ENCODE results near the gene SCAPER.

SCAPER gene

DNA sequence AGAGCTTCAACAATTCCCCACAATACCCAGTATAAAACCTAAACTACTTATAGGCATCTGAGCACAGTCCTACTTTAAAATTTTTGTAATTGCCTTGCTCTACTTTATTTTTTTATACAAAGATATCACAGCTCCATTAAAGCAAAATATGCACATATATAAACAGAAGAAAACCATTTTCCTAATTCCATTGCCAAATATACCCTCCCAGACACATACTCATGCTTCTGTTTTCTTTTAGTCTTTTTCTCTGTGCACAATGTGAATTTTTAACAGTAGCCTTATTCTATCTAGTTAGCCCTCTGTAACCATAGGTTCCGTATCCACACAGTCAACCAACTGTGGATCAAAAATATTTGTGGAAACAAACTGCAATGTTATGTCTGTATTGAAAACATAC, 260.5 kb downstream of the SCAPER start:
- Mint-ChIP-seq H3K9me3 (no peaks in the 10 kb centered on the region), H3K27me3 (no peaks in the 10 kb centered on the region), H3K27ac (no peak overlapping the region), H3K4me3 (no peak overlapping the region), H3K4me1 (ENCODE audit: low read depth in 2 of 2) (peaks cover 0 to 5% of the 10 kb centered on the region in 2 donors), H3K36me3 (ENCODE audit: insufficient read depth) (no peaks in the 10 kb centered on the region)
- DNase-seq: no peak
- no peak for ATAC-seq (replicated peaks)

DNA sequence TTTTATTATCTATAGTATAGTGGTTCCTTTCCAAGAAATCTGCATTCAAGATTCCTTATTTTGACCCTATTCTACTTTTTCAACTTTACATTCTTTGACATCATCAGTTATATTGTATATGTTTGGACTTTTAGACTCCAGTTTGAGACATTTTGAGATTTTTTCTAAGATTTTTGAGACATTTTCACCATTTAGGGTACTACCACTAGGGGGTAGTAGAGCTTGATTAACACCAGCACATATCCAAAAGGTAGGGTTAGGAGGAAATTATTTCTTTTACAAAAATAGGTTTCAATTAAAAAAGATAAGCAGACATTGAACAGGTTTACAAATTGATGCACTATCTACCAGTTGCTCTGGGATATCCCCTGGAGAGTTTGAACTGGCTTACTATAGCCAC, 262.5 kb downstream of the SCAPER start:
- Mint-ChIP-seq H3K27me3 (no peaks in the 10 kb centered on the region), H3K4me3 (no peak overlapping the region), H3K4me1 (ENCODE audit: low read depth in 2 of 2) (peaks cover 0 to 5% of the 10 kb centered on the region in 2 donors), H3K27ac (no peak overlapping the region), H3K9me3 (no peaks in the 10 kb centered on the region), H3K36me3 (ENCODE audit: insufficient read depth) (no peaks in the 10 kb centered on the region)
- ATAC-seq (replicated peaks) (no peak), DNase-seq (no peak)

DNA sequence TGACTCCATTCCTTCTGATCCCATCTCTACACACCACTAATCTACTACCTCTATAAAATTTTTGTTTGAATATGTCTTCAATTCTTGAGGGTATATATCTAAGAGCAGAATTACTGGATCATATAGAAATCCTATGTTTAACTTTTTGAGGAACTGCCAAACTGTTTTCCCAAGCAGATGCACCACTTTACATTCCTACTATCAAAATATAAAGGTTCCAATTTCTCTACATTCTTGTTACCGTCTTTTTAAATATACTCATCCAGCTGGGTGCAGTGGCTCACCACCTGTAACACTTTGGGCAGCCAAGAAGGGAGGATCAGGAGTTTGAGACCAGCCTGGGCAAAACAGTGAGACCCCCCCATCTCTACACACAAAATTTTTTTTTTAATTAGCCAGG, 268.0 kb downstream of the SCAPER start:
- H3K4me3 Mint-ChIP-seq: no peak overlapping the region
- H3K27ac Mint-ChIP-seq: no peak overlapping the region
- DNase-seq (no peak), ATAC-seq (replicated peaks) (no peak)
- H3K4me1 Mint-ChIP-seq (ENCODE audit: low read depth in 2 of 2): no peaks in the 10 kb centered on the region
- H3K36me3 Mint-ChIP-seq (ENCODE audit: insufficient read depth): no peaks in the 10 kb centered on the region
- peaks cover 0 to 6% of the 10 kb centered on the region in 2 donors for H3K9me3 Mint-ChIP-seq
- no peaks in the 10 kb centered on the region for H3K27me3 Mint-ChIP-seq

DNA sequence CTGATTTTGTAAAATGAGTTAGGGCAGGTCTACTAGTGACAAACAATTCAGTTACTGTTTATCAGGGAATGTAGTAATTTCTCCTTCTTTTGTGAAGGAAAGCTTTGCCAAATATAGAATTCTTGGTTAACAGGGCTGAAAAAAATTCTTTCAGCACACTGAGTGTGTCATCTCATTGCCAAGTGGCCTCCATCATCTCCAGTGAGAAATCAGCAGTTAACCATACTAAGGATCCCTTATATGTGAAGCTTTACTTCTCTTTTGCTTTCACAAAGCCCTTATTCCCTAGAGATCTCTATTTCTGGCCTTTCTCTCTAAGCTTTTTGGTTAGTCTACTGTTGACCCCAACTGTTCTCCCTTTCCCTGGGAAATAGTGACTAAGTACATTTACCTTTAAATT, 269.1 kb downstream of the SCAPER start:
- DNase-seq (no peak), ATAC-seq (replicated peaks) (no peak)
- Mint-ChIP-seq H3K27ac (no peak overlapping the region), H3K4me1 (ENCODE audit: low read depth in 2 of 2) (no peaks in the 10 kb centered on the region), H3K27me3 (no peaks in the 10 kb centered on the region), H3K4me3 (no peak overlapping the region), H3K9me3 (peaks cover 0 to 6% of the 10 kb centered on the region in 2 donors), H3K36me3 (ENCODE audit: insufficient read depth) (no peaks in the 10 kb centered on the region)

DNA sequence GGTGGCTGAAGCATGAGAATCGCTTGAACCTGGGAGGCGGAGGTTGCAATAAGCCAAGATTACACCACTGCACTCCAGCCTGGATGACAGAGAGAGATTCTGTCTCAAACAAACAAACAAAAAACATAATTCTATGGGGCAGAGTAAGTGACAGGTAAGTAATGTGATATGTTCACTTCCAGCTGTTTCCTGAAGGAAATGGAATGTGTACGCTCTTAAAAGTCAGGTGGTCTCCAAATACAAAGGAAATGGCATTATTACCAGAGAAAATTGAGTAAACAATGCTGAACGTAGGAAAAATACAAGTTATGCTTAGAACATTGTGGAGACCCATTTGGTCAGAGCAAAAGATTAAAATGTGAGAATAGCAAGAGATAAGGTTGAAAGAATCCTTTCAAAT, 278.5 kb downstream of the SCAPER start:
- DNase-seq: no peak
- no peak overlapping the region for H3K27ac Mint-ChIP-seq
- H3K4me1 Mint-ChIP-seq (ENCODE audit: low read depth in 2 of 2): no peaks in the 10 kb centered on the region
- no peaks in the 10 kb centered on the region for H3K27me3 Mint-ChIP-seq
- no peak overlapping the region for H3K4me3 Mint-ChIP-seq
- peaks cover 3% of the 10 kb centered on the region for H3K36me3 Mint-ChIP-seq (ENCODE audit: insufficient read depth)
- H3K9me3 Mint-ChIP-seq: no peaks in the 10 kb centered on the region
- no peak for ATAC-seq (replicated peaks)

DNA sequence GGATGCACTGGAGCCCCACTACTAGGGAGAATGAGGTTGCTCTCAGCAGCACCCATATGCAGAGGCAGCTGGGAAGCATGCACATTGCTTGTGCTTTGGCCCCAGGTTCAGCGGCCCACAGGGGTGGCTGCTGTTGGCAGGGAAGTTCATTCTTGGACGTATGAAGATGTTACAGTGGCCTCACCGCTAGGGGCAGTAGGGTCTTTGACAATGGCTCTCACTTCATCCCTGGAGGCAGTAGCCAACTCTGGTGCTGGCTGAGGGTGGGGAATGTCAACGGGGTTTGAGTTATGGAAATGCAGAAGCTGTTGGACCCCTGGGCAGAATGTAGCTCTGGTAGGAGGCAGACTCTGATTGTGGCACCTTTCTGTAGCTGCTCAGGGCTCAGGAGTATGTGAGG, 279.9 kb downstream of the SCAPER start:
- peaks cover 3% of the 10 kb centered on the region for H3K36me3 Mint-ChIP-seq (ENCODE audit: insufficient read depth)
- no peak overlapping the region for H3K27ac Mint-ChIP-seq
- H3K4me1 Mint-ChIP-seq (ENCODE audit: low read depth in 2 of 2): no peaks in the 10 kb centered on the region
- no peak overlapping the region for H3K4me3 Mint-ChIP-seq
- no peak for DNase-seq
- no peaks in the 10 kb centered on the region for H3K27me3 Mint-ChIP-seq
- no peak for ATAC-seq (replicated peaks)
- no peaks in the 10 kb centered on the region for H3K9me3 Mint-ChIP-seq

DNA sequence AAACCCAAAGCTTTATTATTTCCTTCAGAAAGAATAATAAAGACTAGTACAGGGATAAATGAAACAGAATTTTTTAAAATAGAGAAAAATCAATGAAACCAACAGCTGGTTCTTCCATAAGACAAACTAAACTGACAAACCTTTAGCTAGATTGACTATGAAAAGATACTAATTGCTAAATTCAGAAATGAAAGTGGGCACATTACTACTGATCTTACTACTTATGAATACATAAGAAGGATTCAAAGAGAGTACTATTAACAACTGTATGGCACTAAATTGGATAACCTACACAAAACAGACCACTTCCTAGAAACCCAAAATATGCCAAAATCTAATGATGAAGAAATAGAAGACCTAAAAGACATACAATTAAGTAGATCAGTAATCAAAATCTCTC, 290.4 kb downstream of the SCAPER start:
- no peak overlapping the region for H3K27ac Mint-ChIP-seq
- no peak for DNase-seq
- H3K9me3 Mint-ChIP-seq: peaks cover 0 to 8% of the 10 kb centered on the region in 2 donors
- H3K27me3 Mint-ChIP-seq: no peaks in the 10 kb centered on the region
- peaks cover 3% of the 10 kb centered on the region for H3K36me3 Mint-ChIP-seq (ENCODE audit: insufficient read depth)
- no peak overlapping the region for H3K4me3 Mint-ChIP-seq
- H3K4me1 Mint-ChIP-seq (ENCODE audit: low read depth in 2 of 2): no peaks in the 10 kb centered on the region
- ATAC-seq (replicated peaks): no peak

DNA sequence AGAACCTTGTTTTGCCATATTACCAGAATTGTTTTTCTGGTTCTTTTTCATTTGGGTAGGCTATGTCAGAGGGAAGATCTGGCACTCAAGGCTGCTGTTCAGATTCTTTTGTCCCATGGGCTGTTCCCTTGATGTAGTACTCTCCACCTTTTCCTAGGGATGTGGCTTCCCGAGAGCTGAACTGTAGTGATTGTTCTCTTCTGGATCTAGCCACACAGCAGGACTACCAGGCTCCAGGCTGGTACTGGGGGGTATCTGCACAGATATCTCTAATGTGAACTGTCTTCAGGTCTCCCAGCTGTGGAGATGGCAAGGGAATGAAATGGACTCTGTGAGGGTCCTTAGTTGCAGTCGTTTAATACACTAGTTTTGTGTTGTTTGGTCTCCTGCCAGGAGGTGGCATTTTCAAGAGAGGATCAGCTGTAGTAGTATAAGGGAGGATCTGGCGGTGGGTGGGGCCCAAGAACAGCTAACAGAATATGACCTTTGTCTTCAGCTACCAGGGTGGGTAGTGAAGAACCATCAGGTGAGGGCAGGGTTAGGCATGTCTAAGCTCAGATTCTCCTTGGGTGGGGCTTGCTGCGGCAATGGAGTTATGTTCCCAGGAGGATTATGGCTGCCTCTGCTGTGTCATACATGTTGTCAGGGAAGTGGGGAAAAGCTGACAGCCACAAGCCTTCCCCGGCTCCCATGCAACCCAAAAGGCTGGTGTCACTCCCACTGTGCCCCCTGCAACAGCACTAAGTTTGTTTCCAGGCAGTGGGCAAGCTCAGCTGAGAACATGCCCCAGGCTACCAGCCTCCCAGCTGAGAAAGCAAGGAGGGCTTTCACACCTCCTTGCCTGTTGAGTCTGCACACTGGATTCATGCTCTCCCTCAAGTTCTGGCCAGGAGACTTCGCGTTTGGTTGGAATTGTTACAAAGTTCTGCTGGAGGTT, 316.1 kb downstream of the SCAPER start:
- Mint-ChIP-seq H3K4me1 (ENCODE audit: low read depth in 2 of 2) (no peaks in the 10 kb centered on the region), H3K27ac (no peak overlapping the region), H3K9me3 (no peaks in the 10 kb centered on the region), H3K36me3 (ENCODE audit: insufficient read depth) (no peaks in the 10 kb centered on the region), H3K4me3 (no peak overlapping the region), H3K27me3 (no peaks in the 10 kb centered on the region)
- no peak for DNase-seq
- no peak for ATAC-seq (replicated peaks)

DNA sequence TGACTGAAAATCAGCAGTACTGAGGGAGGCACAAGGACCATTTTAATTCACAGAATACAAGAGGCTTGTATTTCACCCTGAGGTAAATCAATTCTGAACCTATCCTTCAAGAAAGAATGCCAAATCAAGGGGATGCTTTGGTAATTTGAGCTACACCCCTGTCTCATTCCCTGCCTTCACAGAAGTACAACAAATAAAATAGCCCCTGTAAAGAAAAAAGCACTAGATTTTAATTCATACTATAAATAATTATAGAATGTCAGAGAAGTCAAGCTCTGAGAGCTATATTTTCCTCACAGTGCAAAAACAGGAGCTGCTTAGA, 319.6 kb downstream of the SCAPER start:
- H3K9me3 Mint-ChIP-seq: peaks cover 0 to 2% of the 10 kb centered on the region in 2 donors
- no peak overlapping the region for H3K27ac Mint-ChIP-seq
- H3K4me3 Mint-ChIP-seq: no peak overlapping the region
- peaks cover 0 to 4% of the 10 kb centered on the region in 2 donors for H3K4me1 Mint-ChIP-seq (ENCODE audit: low read depth in 2 of 2)
- no peaks in the 10 kb centered on the region for H3K36me3 Mint-ChIP-seq (ENCODE audit: insufficient read depth)
- no peak for ATAC-seq (replicated peaks)
- DNase-seq: no peak
- H3K27me3 Mint-ChIP-seq: no peaks in the 10 kb centered on the region

DNA sequence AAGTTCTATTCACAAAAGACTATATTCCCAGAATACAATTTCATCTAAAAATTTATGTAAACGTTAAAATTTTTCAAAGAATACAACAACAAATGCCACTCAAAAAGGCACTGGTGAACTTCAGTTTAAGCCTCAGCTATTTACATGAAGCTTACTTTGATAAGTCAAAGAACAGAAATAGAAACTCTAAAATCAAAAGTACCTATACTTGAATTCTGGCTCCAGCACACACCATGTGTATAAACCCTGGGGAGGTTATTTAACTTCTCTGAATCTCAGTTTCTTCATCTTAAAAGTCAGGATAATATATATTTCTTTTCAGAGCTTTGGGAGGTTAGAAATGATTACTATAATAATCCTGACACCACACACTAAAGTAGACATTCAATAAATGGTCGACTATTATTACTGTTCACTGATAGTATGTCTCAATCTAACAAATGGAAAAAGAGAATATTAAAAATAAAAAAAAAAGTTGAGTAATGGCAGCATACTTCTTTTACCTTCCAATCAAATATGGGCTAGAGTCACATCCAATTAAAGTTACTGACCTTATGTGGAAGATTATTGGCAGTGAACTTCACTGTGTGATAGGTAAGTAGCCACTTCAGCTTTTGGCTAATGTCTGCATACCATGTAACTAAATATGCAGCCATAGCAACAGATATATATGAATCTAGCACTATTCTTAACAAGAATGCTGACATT, 320.1 kb downstream of the SCAPER start:
- H3K36me3 Mint-ChIP-seq (ENCODE audit: insufficient read depth): no peaks in the 10 kb centered on the region
- H3K4me3 Mint-ChIP-seq: no peak overlapping the region
- no peak for DNase-seq
- no peaks in the 10 kb centered on the region for H3K27me3 Mint-ChIP-seq
- no peak for ATAC-seq (replicated peaks)
- no peak overlapping the region for H3K27ac Mint-ChIP-seq
- H3K4me1 Mint-ChIP-seq (ENCODE audit: low read depth in 2 of 2): peaks cover 0 to 4% of the 10 kb centered on the region in 2 donors
- peaks cover 0 to 2% of the 10 kb centered on the region in 2 donors for H3K9me3 Mint-ChIP-seq

DNA sequence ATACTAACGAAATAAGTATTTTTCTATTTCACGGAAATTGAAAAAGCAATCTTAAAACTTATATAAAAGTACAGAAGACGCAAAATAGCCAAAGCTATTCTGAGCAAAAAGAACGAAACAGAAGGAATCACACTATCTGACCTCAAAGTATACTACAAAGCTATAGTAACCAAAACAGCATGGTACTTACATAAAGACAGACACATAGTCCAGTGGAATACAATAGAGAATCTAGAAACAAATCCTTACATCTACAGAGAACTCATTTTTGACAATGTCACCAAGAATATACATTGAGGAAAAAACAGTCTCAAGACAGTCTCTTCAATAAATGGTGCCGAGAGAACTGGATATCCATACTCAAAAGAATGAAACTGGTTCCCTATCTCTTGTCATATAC, 322.6 kb downstream of the SCAPER start:
- Mint-ChIP-seq H3K27me3 (no peaks in the 10 kb centered on the region), H3K36me3 (ENCODE audit: insufficient read depth) (no peaks in the 10 kb centered on the region), H3K9me3 (peaks cover 0 to 2% of the 10 kb centered on the region in 2 donors), H3K27ac (no peak overlapping the region), H3K4me3 (no peak overlapping the region), H3K4me1 (ENCODE audit: low read depth in 2 of 2) (peaks cover 1 to 16% of the 10 kb centered on the region in 2 donors)
- DNase-seq: no peak
- no peak for ATAC-seq (replicated peaks)

DNA sequence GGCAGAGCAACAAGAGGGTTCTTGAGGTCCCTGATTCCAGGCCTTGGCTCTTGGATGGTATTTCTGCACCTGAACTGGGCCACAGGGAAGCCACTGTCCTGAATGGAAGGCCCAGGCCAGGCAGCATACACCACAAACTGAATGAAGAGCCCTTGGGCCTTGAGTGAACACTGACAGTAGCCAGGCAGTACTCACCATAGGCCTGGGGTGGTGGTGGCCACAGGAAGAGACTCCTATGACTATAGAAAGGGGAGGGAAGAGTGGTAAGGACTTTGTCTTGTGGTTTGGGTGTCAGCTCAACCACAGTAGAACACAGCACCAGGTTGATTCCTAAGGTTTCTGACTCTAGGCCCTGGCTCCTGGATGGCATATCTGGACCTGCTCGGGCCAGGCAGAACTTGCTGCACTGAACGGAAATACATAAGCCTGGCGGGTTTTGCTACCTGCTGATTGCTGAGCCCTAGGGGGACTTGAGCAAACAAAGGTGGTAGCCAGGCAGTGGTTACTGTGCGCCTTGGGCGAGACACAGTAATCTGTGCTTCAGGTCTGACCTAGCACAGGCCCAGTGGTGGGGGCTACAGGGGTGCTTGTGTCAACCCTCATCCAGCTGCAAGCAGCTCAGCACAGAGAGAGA, 327.1 kb downstream of the SCAPER start:
- Mint-ChIP-seq H3K27ac (no peak overlapping the region), H3K4me1 (ENCODE audit: low read depth in 2 of 2) (peaks cover 1 to 16% of the 10 kb centered on the region in 2 donors), H3K9me3 (peaks cover 0 to 2% of the 10 kb centered on the region in 2 donors), H3K27me3 (no peaks in the 10 kb centered on the region), H3K36me3 (ENCODE audit: insufficient read depth) (no peaks in the 10 kb centered on the region), H3K4me3 (no peak overlapping the region)
- ATAC-seq (replicated peaks) (no peak), DNase-seq (no peak)

DNA sequence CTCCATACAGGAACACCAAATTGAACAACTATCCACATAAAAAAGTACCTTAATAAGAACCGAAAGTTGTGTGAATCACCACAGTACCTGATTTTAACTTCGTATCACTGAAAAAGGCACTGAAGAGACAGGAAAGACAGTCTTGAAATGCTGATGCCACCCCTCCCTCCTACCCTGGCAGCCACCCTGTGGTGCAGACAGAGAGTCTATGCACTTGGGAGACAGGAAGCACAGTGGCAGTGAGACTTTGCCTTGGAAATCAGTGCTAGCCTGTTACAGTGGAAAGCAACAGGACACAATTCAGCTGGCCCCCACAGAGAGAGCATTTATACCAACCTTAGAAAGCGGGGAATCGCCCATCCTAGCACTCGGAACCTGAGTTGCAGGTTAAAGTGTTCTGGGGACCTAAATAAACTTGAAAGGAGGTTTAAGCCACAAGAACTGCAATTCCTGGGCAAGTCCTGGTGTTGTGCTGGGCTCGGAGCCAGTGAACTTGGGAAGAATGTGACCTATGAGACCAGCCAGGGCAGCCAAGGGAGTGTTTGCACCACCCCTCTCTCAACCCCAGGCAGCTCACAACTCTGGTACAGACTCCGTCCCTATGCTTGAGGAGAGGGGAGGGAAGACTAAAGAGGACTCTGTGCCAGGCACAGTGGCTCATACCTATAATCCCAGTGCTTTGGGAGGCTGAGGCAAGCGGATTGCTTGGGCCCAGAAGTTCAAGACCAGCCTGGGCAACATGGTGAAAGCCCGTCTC, 328.4 kb downstream of the SCAPER start:
- no peak for ATAC-seq (replicated peaks)
- no peak for DNase-seq
- no peak overlapping the region for H3K27ac Mint-ChIP-seq

More for the DNA sequence above, 328.4 kb downstream of the SCAPER start:
- Mint-ChIP-seq H3K27me3 (no peaks in the 10 kb centered on the region), H3K9me3 (peaks cover 0 to 2% of the 10 kb centered on the region in 2 donors), H3K4me1 (ENCODE audit: low read depth in 2 of 2) (peaks cover 1 to 16% of the 10 kb centered on the region in 2 donors), H3K4me3 (no peak overlapping the region), H3K36me3 (ENCODE audit: insufficient read depth) (no peaks in the 10 kb centered on the region)
